Neural cell (in vitro differentiated cells): ENCODE data around the gene PRELID1. TPM values are rescaled to one million over a fixed set of nuclear protein-coding genes. Genes with fewer than 3 reads are reported as not detected.
"Not testable (repeated sequence)": the region's sequence is repeated elsewhere in the genome, so short reads cannot be mapped to it uniquely, and the experiment has no call there.

Experiments used
- H2AFZ ChIP-seq: fragments of 200-600, 300-800 bp; sonication (generic), shearing (Covaris generic); 2 replicates; pipeline ENCODE4 v1.6.0; 2014; ENCODE audit warnings: low read depth, mild to moderate bottlenecking, antibody characterized with exemption, low read length, moderate library complexity
- H3F3A ChIP-seq: fragments of 200-600 bp; shearing (Covaris generic); 2 replicates; pipeline ENCODE4 v1.6.1; 2016; ENCODE audit warnings: mild to moderate bottlenecking, moderate library complexity, mixed read lengths, antibody characterized with exemption, low read length; ENCODE audit not compliant: insufficient read depth, poor library complexity, severe bottlenecking
- H3K27ac ChIP-seq: fragments of 200-600, 300-800 bp; sonication (generic), shearing (Covaris generic); 2 replicates; pipeline ENCODE4 v1.5.1; 2014; ENCODE audit warnings: mild to moderate bottlenecking, low read length, moderate library complexity
- H3K27me3 ChIP-seq: fragments of 300-800, 200-600 bp; sonication (generic), shearing (Covaris generic); 2 replicates; pipeline ENCODE4 v1.6.0; 2014; ENCODE audit warnings: mild to moderate bottlenecking, low read depth, low read length, moderate library complexity; ENCODE audit not compliant: insufficient read depth
- H3K36me3 ChIP-seq: fragments of 300-800, 200-600 bp; sonication (generic), shearing (Covaris generic); 2 replicates; pipeline ENCODE4 v1.5.1; 2014; ENCODE audit warnings: mild to moderate bottlenecking, antibody characterized with exemption, low read length, moderate library complexity; ENCODE audit not compliant: insufficient read depth
- H3K4me2 ChIP-seq: fragments of 300-800, 200-600 bp; sonication (generic), shearing (Covaris generic); 2 replicates; pipeline ENCODE4 v1.6.0; 2014; ENCODE audit warnings: mild to moderate bottlenecking, low read length
- H3K4me3 ChIP-seq: fragments of 300-800, 200-600 bp; sonication (generic), shearing (Covaris generic); 2 replicates; pipeline ENCODE4 v1.5.1; 2014; ENCODE audit warnings: mild to moderate bottlenecking, low read length, moderate library complexity
- H3K79me2 ChIP-seq: fragments of 200-600 bp; shearing (Covaris generic); replicated peaks from 2 replicates; pipeline ENCODE4 v1.6.0; 2014; ENCODE audit warnings: mild to moderate bottlenecking, low read length, moderate library complexity; ENCODE audit not compliant: insufficient read depth
- H3K9ac ChIP-seq: fragments of 300-800, 200-600 bp; sonication (generic), shearing (Covaris generic); 2 replicates; pipeline ENCODE4 v1.6.1; 2016; ENCODE audit warnings: mild to moderate bottlenecking, low read length, mixed read lengths
- H3K9me2 ChIP-seq: fragments of 200-600 bp; shearing (Covaris generic); 2 replicates; pipeline ENCODE4 v1.6.1; 2016; ENCODE audit warnings: mild to moderate bottlenecking, low read length, mixed read lengths; ENCODE audit not compliant: insufficient read depth
- H3K9me3 ChIP-seq: fragments of 200-600, 300-800 bp; sonication (generic), shearing (Covaris generic); 2 replicates; pipeline ENCODE4 v1.6.1; 2016; ENCODE audit warnings: mild to moderate bottlenecking, mixed run types, low read length, moderate library complexity, mixed read lengths
- H4K20me1 ChIP-seq: fragments of 200-600 bp; shearing (Covaris generic); 2 replicates; pipeline ENCODE4 v1.6.1; 2016; ENCODE audit warnings: mild to moderate bottlenecking, mixed run types; ENCODE audit not compliant: insufficient read depth
- CTCF ChIP-seq: fragments of 450-650 bp; IDR thresholded peaks from 2 replicates; pipeline ENCODE4 v1.5.1; 2014; ENCODE audit warnings: antibody characterized with exemption, mild to moderate bottlenecking, moderate library complexity; ENCODE audit not compliant: poor library complexity, severe bottlenecking
- EP300 ChIP-seq: fragments of 450-650 bp; conservative IDR thresholded peaks from 2 replicates; pipeline ENCODE4 v1.6.1; 2014; ENCODE audit warnings: antibody characterized with exemption, mild to moderate bottlenecking, moderate library complexity; ENCODE audit not compliant: poor library complexity, severe bottlenecking
- EZH2 ChIP-seq: fragments of 200-600, 300-800 bp; shearing (Covaris generic), sonication (generic); IDR thresholded peaks from 2 replicates; pipeline ENCODE4 v1.6.1; 2014; ENCODE audit warnings: antibody characterized with exemption, low read length, borderline replicate concordance, mild to moderate bottlenecking; ENCODE audit not compliant: insufficient read depth, poor library complexity, severe bottlenecking
- MXI1 ChIP-seq: fragments of 450-650 bp; conservative IDR thresholded peaks from 2 replicates; pipeline ENCODE4 v1.6.1; 2014; ENCODE audit warnings: antibody characterized with exemption, mild to moderate bottlenecking; ENCODE audit not compliant: poor library complexity, severe bottlenecking
- POLR2AphosphoS5 ChIP-seq: IDR thresholded peaks from 2 replicates; pipeline ENCODE4 v1.6.1; 2012
- RAD21 ChIP-seq: fragments of 450-650 bp; conservative IDR thresholded peaks from 2 replicates; pipeline ENCODE4 v1.6.1; 2014; ENCODE audit warnings: antibody characterized with exemption, mild to moderate bottlenecking, moderate library complexity
- REST ChIP-seq: IDR thresholded peaks from 2 replicates; pipeline ENCODE4 v1.6.1; 2012; ENCODE audit warnings: borderline replicate concordance
- SMC3 ChIP-seq: fragments of 450-650 bp; conservative IDR thresholded peaks from 2 replicates; pipeline ENCODE4 v1.6.1; 2014; ENCODE audit warnings: antibody characterized with exemption, mild to moderate bottlenecking, moderate library complexity; ENCODE audit not compliant: poor library complexity
- TAF1 ChIP-seq: IDR thresholded peaks from 2 replicates; pipeline ENCODE4 v1.6.1; 2012; ENCODE audit warnings: low read depth
- polyA plus RNA-seq: library from polyadenylated mRNA; depleted of rRNA; stranded (reverse); fragments of >200 nt; gene quantifications from 2 replicates; pipeline ENCODE4 v1.2.3, GENCODE V29; 2014

PRELID1 gene
- polyA plus RNA-seq, 1 donor from 2014 or later = 133 TPM

GRCh38 chr5:177339107-177339638, 35.6 kb downstream of the PRELID1 start:
- no peaks in the 10 kb centered on the region for H3F3A ChIP-seq
- H4K20me1 ChIP-seq = no peaks in the 10 kb centered on the region
- H3K9me3 ChIP-seq = no peaks in the 10 kb centered on the region

GRCh38 chr5:177343000-177343399, 39.4 kb downstream of the PRELID1 start:
- H3K79me2 ChIP-seq = peaks cover 33% of the 10 kb centered on the region
- not testable (repeated sequence) for H3F3A ChIP-seq, H3K4me3 ChIP-seq, H3K9me2 ChIP-seq, H2AFZ ChIP-seq, H4K20me1 ChIP-seq, H3K36me3 ChIP-seq, H3K9me3 ChIP-seq, H3K9ac ChIP-seq, H3K27me3 ChIP-seq, H3K27ac ChIP-seq, H3K4me2 ChIP-seq

More at GRCh38 chr5:177339107-177339638, 35.6 kb downstream of the PRELID1 start:
- H3K27ac ChIP-seq = no peak overlapping the region
- no peak overlapping the region for H3K4me3 ChIP-seq
- H3K36me3 ChIP-seq = no peaks in the 10 kb centered on the region
- no peaks in the 10 kb centered on the region for H3K9me2 ChIP-seq
- H3K27me3 ChIP-seq = no peaks in the 10 kb centered on the region
- H3K79me2 ChIP-seq = peaks cover 16% of the 10 kb centered on the region
- TF ChIP-seq SMC3 (no peak), REST (no peak), EP300 (no peak), MXI1 (no peak), TAF1 (no peak), POLR2AphosphoS5 (no peak), EZH2 (no peak), CTCF (no peak), RAD21 (no peak)
- H3K4me2 ChIP-seq = no peak overlapping the region
- no peak overlapping the region for H3K9ac ChIP-seq
- no peak overlapping the region for H2AFZ ChIP-seq

- Histone ChIP-seq H3K4me3 (no peak overlapping the region), H3K79me2 (peaks cover 37% of the 10 kb centered on the region), H3K9ac (no peak overlapping the region), H3F3A (no peaks in the 10 kb centered on the region), H3K27ac (no peak overlapping the region), H4K20me1 (no peaks in the 10 kb centered on the region), H3K36me3 (no peaks in the 10 kb centered on the region), H3K27me3 (no peaks in the 10 kb centered on the region), H2AFZ (no peak overlapping the region), H3K4me2 (no peak overlapping the region), H3K9me2 (no peaks in the 10 kb centered on the region), H3K9me3 (no peaks in the 10 kb centered on the region)
- TF ChIP-seq EP300 (no peak), REST (no peak), CTCF (no peak), EZH2 (no peak), POLR2AphosphoS5 (no peak), RAD21 (no peak), TAF1 (no peak), SMC3 (no peak), MXI1 (no peak)
These were observed 40.2 kb downstream of the PRELID1 start for GRCh38 chr5:177343777-177344176.
